Central memory CD8-positive, alpha-beta T cell (primary cell): ENCODE data around the gene MFSD8.
"Not testable (repeated sequence)": the region's sequence is repeated elsewhere in the genome, so short reads cannot be mapped to it uniquely, and the experiment has no call there.

Experiments used
- ATAC-seq: fragments of 150-1000 bp; cut with Tn5 transposase; replicated peaks from 2 replicates; pipeline ENCODE4 v1.10.0; 2022; ENCODE audit warnings: mild to moderate bottlenecking, moderate FRiP score, moderate number of reproducible peaks; ENCODE audit not compliant: poor library complexity, severe bottlenecking; ENCODE audit errors: extremely low read depth
- DNase-seq, 2 donors: peaks; one replicate each; pipeline ENCODE4 v3.0.0; 2021; ENCODE audit warnings: low spot score in 2 of 2
- H3K27ac Mint-ChIP-seq: one replicate; pipeline ENCODE4 v1.8.0; 2022; ENCODE audit warnings: low read depth, mild to moderate bottlenecking, moderate library complexity, mixed read lengths
- H3K27me3 Mint-ChIP-seq: one replicate; pipeline ENCODE4 v1.8.0; 2022; ENCODE audit warnings: mixed read lengths
- H3K36me3 Mint-ChIP-seq: one replicate; pipeline ENCODE4 v1.8.0; 2022; ENCODE audit warnings: mild to moderate bottlenecking, moderate library complexity, mixed read lengths; ENCODE audit not compliant: insufficient read depth
- H3K4me1 Mint-ChIP-seq: one replicate; pipeline ENCODE4 v1.8.0; 2022; ENCODE audit warnings: mixed read lengths
- H3K4me3 Mint-ChIP-seq: one replicate; pipeline ENCODE4 v1.8.0; 2022; ENCODE audit warnings: mild to moderate bottlenecking, moderate library complexity, mixed read lengths
- H3K9me3 Mint-ChIP-seq: one replicate; pipeline ENCODE4 v1.8.0; 2022; ENCODE audit warnings: mixed read lengths

Gene MFSD8, protein sequence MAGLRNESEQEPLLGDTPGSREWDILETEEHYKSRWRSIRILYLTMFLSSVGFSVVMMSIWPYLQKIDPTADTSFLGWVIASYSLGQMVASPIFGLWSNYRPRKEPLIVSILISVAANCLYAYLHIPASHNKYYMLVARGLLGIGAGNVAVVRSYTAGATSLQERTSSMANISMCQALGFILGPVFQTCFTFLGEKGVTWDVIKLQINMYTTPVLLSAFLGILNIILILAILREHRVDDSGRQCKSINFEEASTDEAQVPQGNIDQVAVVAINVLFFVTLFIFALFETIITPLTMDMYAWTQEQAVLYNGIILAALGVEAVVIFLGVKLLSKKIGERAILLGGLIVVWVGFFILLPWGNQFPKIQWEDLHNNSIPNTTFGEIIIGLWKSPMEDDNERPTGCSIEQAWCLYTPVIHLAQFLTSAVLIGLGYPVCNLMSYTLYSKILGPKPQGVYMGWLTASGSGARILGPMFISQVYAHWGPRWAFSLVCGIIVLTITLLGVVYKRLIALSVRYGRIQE

DNA sequence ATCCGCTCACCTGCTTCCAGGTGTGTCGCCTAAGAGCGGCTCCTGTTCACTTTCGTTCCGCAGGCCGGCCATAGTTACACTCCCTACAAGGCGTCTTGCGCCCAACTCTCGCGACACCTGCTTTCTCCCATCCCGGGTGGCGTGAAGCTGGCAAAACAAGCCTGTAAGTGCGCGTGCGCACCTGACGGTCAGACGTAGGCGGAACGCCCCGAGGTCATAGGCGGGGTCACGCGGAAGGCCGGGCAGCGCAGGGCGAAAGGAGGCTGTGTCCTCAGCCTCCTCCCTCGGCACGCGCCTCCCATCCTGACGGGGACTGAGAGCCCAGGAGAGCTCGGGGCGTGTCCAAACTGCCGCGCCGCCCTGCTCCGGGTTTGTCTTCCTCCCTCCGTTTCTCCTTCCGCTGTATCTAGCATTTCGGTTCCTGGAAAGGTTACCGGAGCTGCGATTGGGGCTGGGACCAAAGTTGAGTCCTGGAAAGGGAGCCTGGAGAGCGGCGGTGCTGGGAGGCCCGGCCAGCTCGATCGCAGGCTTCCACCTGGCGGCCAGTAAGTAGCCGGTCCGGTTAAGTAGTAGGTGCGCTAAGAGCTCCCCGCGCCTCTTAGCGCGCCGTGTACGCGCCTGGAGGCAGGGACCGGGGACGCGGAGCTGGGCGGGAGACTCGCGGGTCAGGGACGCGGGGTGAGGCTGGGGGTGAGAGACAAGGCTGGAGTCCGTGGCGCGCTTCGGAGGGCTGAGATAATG lies at the start of gene MFSD8, which contains the start of gene ABHD18:
Gene MFSD8 (minus strand): TSS at position 112 of the 741 bp plus-strand sequence. CDS start 40 bp downstream, at position 72.
Gene ABHD18 (plus strand): TSS at position 345 of the 741 bp plus-strand sequence. CDS start 17,550 bp downstream, outside the sequence.
- peak within 1 kb of the TSS; percentile 90 for H3K4me3 Mint-ChIP-seq
- H3K36me3 Mint-ChIP-seq: peaks cover 27% of the 10 kb centered on the region
- no peaks in the 10 kb centered on the region for H3K9me3 Mint-ChIP-seq
- H3K27me3 Mint-ChIP-seq: no peaks in the 10 kb centered on the region
- H3K27ac Mint-ChIP-seq: peak within 1 kb of the TSS; percentile 92
- ATAC-seq (peak; percentile 86), DNase-seq (peak; percentile 96 to 98)
- H3K4me1 Mint-ChIP-seq: peaks cover 39% of the 10 kb centered on the region

DNA sequence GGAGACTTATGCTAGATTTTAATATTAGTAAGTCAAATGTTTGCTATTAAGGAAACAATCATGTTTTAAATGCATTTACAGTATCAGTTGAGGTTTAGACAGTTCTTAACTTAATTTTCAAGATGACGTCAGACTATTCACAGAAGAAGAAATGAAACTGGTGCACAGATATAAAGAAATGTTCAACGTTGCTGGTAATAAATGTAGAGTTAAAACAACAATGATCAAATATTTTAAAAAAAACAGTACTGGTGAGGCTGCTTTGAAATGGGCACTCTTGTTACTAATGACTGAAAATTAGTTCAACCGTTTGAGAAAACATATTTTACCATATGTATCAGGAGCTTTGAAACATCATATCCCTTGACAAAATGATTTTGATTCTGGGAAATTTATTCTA lies 44.5 kb upstream of the MFSD8 start:
- H3K36me3 Mint-ChIP-seq: peaks cover 26% of the 10 kb centered on the region
- no peak overlapping the region for H3K27ac Mint-ChIP-seq
- no peak overlapping the region for H3K4me3 Mint-ChIP-seq
- no peaks in the 10 kb centered on the region for H3K9me3 Mint-ChIP-seq
- no peaks in the 10 kb centered on the region for H3K27me3 Mint-ChIP-seq
- no peak for DNase-seq
- ATAC-seq: no peak
- no peaks in the 10 kb centered on the region for H3K4me1 Mint-ChIP-seq

DNA sequence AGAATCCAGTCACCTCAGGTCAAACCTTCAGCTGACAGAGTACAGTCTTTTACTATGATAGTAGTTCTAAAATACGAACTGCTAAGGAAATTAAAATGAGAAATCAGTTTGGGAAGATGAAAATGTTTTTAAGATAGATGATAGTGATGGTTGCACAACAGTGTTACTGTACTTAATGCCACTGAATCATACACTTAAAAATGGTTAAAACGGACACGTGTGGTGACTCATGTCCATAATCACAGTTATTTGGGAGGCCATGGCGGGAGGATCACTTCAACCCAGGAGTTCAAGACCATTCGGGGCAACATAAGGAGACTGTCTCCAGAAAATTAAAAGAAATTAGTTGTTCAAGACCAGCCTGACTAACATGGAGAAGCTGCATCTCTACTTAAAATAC lies 41.6 kb upstream of the MFSD8 start:
- Mint-ChIP-seq H3K4me1 (peaks cover 2% of the 10 kb centered on the region), H3K4me3 (no peak overlapping the region), H3K9me3 (no peaks in the 10 kb centered on the region), H3K36me3 (peaks cover 20% of the 10 kb centered on the region), H3K27me3 (no peaks in the 10 kb centered on the region), H3K27ac (no peak overlapping the region)
- ATAC-seq: no peak
- DNase-seq: no peak

DNA sequence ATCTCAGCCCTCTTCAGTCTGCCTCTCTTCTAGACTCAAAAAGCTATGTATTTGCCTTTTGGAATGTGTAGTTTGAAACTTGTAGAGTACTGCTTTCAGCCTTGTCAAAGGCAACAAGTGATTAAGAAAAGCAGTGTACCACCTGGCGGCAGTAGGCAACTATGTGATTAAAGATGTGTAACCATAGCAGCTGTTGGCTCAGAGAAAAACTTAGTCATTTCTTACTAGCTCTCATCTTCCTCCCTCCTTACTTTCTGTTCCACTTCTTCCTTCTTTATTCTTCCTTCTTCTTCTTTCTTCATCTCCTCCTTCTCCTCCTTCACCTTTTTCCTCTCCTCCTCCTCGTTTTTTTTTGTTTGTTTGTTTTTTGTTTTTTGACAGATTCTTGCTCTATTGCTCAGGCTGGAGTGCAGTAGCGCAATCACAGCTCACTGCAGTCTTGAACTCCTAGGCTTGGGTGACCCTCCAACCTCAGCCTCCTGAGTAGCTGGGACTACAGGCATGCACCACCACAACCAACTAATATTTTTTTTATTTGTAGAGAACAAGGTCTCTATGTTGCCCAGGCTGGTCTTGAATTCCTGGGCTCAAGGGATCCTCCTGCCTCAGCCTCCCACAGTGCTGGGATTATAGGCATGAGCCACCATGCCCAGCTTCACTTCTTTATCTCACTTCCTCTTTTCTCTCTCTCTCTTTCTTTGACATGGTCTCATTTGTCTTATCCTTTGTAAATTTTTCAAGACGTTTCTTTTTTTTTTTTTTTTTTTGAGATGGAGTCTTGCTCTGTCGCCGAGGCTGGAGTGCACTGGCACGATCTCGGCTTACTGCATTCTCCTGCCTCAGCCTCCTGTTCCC lies 32.8 kb upstream of the MFSD8 start:
- H3K36me3 Mint-ChIP-seq: peaks cover 11% of the 10 kb centered on the region
- DNase-seq: no peak
- no peak overlapping the region for H3K27ac Mint-ChIP-seq

DNA sequence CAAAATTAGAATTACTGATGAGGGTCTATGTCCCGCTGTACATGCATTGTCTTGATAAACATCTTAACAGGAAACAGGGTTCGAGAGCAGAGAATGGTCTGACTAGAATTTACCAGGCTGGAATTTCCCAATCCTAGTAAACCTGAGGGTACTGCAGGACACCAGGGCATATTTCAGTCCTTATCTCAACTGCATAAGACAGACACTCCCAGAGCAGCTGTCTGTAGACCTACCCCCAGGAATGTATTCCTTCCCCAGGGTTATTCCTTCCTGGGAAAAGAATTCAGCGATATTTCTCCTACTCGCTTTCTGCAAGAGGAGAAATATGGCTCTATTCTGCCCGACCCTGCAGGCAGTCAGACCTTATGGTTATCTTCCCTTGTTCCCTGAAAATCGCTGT lies 31.5 kb upstream of the MFSD8 start:
- not testable (repeated sequence) for ATAC-seq, H3K27ac Mint-ChIP-seq

More for the DNA sequence above, 32.8 kb upstream of the MFSD8 start:
- Mint-ChIP-seq H3K4me3 (no peak overlapping the region), H3K4me1 (peaks cover 23% of the 10 kb centered on the region), H3K9me3 (no peaks in the 10 kb centered on the region), H3K27me3 (no peaks in the 10 kb centered on the region)
- ATAC-seq: no peak

DNA sequence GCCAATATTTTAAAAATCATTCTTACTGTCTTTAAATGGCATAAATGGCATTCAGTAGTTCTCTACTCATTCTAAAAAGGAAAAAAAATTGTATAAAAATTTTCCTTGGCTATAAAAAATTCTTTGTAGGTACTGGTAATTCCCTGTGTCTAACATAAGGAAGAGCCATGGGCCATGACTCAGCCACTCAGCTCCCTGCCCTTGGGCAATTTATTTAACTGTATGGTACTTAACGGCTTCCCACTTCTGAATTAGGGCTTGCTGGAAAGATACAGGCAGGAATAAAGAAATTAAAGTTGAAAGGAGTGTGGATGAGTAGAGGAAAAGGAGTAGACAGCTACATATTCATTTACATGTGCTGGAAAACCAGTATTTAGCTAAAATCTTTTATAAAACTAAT lies 30.8 kb upstream of the MFSD8 start:
- Mint-ChIP-seq H3K4me1 (peaks cover 13% of the 10 kb centered on the region), H3K4me3 (no peak overlapping the region), H3K27ac (no peak overlapping the region), H3K9me3 (no peaks in the 10 kb centered on the region), H3K36me3 (peaks cover 7% of the 10 kb centered on the region), H3K27me3 (no peaks in the 10 kb centered on the region)
- ATAC-seq (no peak), DNase-seq (no peak)

More for the DNA sequence above, 31.5 kb upstream of the MFSD8 start:
- H3K4me3 Mint-ChIP-seq, H3K36me3 Mint-ChIP-seq, H3K9me3 Mint-ChIP-seq, DNase-seq, H3K27me3 Mint-ChIP-seq: not testable (repeated sequence)
- peaks cover 21% of the 10 kb centered on the region for H3K4me1 Mint-ChIP-seq

DNA sequence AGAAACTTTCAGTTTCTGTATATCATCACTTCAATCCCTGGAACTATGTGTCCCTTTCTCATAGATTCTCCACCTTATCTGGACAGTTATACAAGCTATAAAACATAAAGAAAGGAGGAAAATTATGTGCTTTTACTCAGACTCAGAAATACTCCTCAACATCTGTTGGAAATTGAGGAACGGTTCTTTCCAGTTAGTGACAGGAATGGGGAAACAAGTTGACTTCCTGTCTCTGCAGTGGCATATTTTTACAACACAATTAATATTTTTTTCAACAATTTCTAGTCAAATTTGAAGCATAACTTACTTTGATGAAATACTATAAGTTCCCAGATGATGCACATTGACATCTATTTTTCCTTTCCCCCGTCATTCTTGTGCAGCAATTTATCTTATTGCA lies 28.2 kb upstream of the MFSD8 start:
- Mint-ChIP-seq H3K36me3 (peaks cover 10% of the 10 kb centered on the region), H3K27ac (no peak overlapping the region), H3K4me3 (no peak overlapping the region)

DNA sequence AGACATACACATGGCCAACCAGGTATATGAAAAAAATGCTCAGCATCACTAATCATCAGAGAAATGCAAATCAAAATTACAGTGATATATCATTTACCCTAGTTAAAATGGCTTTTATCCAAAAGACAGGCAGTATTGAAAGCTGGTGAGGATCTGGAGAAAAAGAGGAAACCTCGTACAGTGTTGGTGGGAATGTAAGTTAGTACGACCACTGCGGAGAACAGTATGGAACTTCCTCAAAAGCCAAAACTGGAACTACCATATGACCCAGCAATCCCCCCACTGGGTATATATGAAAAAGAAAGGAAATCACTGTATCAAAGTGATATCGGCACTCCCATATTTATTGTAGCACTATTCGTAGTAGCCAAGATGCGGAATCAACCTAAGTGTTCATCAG lies 23.7 kb upstream of the MFSD8 start:
- DNase-seq (no peak), ATAC-seq (no peak)
- H3K4me1 Mint-ChIP-seq: no peaks in the 10 kb centered on the region
- no peaks in the 10 kb centered on the region for H3K9me3 Mint-ChIP-seq
- H3K27ac Mint-ChIP-seq: no peak overlapping the region
- H3K4me3 Mint-ChIP-seq: no peak overlapping the region
- no peaks in the 10 kb centered on the region for H3K27me3 Mint-ChIP-seq
- peaks cover 24% of the 10 kb centered on the region for H3K36me3 Mint-ChIP-seq

More for the DNA sequence above, 28.2 kb upstream of the MFSD8 start:
- Mint-ChIP-seq H3K27me3 (no peaks in the 10 kb centered on the region), H3K4me1 (peaks cover 6% of the 10 kb centered on the region), H3K9me3 (no peaks in the 10 kb centered on the region)
- ATAC-seq (no peak), DNase-seq (no peak)

DNA sequence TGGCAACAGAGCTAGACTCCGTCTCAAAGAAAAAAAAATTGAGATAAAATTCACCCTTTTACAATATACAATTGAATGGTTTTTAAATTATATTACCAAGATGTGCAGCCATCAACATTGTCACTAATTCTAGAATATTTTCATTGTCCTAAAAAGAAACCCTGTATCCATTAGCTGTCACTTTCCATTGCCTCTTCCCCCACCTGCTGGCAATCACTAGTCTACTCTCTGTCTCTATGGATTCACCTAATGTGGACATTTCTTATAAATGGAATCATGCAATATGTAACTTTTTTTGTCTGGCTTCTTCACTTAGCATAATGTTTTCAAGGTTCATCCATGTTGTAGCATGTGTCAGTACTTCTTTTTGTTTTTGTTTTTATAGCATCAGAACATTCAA lies 21.0 kb upstream of the MFSD8 start:
- H3K27ac Mint-ChIP-seq: peak overlapping the region; percentile 52
- no peaks in the 10 kb centered on the region for H3K4me1 Mint-ChIP-seq
- peaks cover 28% of the 10 kb centered on the region for H3K36me3 Mint-ChIP-seq
- no peaks in the 10 kb centered on the region for H3K9me3 Mint-ChIP-seq
- H3K4me3 Mint-ChIP-seq: no peak overlapping the region
- H3K27me3 Mint-ChIP-seq: no peaks in the 10 kb centered on the region
- DNase-seq (no peak), ATAC-seq (no peak)

DNA sequence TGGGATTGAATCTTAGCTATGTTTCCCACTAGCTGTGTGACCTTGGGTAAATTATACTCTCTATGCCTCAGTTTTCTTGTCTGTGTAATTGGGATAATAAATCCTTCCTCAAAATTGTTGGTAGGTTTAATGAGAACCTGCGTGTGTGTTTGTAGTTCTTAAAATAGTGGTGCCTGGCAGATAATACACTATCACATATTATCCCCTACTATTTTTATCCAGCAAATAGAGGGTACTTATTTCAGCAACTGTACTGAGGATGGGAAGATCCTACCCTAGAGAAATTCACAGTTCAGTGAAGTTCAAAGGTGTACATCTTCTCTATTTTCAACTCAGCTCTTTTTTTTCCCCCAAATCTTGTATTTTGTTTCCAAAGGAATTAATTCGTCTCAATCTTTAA lies 17.5 kb upstream of the MFSD8 start:
- no peak for ATAC-seq

DNA sequence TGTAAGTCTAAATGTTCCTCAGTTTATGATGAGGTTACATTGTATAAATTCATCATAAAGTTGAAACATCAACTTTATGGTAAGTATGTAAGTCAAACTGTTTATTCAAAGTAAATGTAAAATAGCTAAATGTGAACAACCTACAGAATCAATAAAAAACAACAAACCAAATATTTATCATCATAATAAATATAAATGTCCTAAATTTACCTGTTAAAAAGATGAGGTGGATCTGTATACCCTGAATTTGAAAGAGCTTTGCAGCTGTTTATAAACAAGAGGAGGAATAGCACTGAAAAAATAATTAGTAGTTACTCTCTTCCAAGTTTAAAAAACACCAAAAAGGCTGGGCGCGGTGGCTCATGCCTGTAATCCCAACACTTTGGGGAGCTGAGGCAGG lies 14.0 kb upstream of the MFSD8 start:
- no peak for DNase-seq
- ATAC-seq: no peak
- Mint-ChIP-seq H3K36me3 (peaks cover 13% of the 10 kb centered on the region), H3K4me1 (peaks cover 5% of the 10 kb centered on the region), H3K27ac (no peak overlapping the region), H3K27me3 (no peaks in the 10 kb centered on the region), H3K4me3 (no peak overlapping the region), H3K9me3 (no peaks in the 10 kb centered on the region)

More for the DNA sequence above, 17.5 kb upstream of the MFSD8 start:
- Mint-ChIP-seq H3K27me3 (no peaks in the 10 kb centered on the region), H3K4me3 (no peak overlapping the region), H3K4me1 (no peaks in the 10 kb centered on the region), H3K27ac (peak overlapping the region; percentile 47), H3K36me3 (peaks cover 19% of the 10 kb centered on the region), H3K9me3 (no peaks in the 10 kb centered on the region)
- DNase-seq: no peak

DNA sequence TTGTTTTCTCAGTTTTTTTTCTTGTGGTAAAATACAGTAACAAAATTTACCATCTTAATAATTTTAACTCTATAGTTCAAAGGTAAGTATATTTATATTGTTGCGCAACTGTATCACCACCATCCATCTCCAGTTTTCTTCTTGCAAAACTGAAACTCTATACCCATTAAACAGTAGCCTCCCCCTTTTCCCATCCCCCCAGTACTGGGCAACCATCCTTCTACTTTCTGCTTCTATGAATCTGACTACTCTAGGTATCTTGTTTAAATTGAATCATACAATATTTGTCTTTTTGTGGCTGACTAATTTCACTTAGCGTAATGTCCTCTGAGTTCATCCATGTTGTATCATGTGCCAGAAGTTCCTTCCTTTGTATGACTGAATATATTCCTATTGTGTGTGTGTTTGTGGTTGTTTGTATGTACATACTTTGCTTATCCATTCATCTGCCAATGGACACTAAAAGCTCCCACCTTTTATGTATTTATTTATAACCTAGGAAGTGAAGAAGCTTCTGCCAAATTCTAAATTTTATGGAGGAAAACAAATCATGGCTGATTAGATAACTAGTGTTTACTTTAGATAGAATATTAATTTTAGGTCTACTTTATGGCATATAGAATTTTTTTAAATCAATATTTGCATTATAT lies 10.3 kb upstream of the MFSD8 start:
- no peaks in the 10 kb centered on the region for H3K9me3 Mint-ChIP-seq

More for the DNA sequence above, 10.3 kb upstream of the MFSD8 start:
- no peaks in the 10 kb centered on the region for H3K27me3 Mint-ChIP-seq
- ATAC-seq (no peak), DNase-seq (no peak)
- H3K27ac Mint-ChIP-seq: no peak overlapping the region
- no peak overlapping the region for H3K4me3 Mint-ChIP-seq
- H3K36me3 Mint-ChIP-seq: peaks cover 13% of the 10 kb centered on the region
- peaks cover 5% of the 10 kb centered on the region for H3K4me1 Mint-ChIP-seq
